LNCAP (cell line): Measurements from ENCODE around the gene PPP2R3C.

Experiments used
- TF ChIP-seq, protein P1 (sequence below): fragments of 450-650 bp; IDR thresholded peaks from 2 replicates; pipeline ENCODE4 v1.5.1; 2017; ENCODE audit warnings: mild to moderate bottlenecking

PPP2R3C gene

DNA sequence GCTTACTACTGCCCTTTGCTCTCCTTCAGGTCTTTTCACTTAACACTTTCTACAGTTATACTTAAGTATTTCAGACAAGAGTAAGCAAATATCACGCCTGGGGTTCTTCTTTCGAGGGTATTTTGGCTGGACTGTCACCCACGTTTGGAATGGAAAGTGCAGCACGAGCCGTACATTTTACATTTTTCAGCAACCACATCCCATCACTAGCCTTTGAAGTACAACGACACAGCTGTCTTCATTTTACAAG lies 76.1 kb downstream of the PPP2R3C start:
- TF ChIP-seq, protein P1, sequence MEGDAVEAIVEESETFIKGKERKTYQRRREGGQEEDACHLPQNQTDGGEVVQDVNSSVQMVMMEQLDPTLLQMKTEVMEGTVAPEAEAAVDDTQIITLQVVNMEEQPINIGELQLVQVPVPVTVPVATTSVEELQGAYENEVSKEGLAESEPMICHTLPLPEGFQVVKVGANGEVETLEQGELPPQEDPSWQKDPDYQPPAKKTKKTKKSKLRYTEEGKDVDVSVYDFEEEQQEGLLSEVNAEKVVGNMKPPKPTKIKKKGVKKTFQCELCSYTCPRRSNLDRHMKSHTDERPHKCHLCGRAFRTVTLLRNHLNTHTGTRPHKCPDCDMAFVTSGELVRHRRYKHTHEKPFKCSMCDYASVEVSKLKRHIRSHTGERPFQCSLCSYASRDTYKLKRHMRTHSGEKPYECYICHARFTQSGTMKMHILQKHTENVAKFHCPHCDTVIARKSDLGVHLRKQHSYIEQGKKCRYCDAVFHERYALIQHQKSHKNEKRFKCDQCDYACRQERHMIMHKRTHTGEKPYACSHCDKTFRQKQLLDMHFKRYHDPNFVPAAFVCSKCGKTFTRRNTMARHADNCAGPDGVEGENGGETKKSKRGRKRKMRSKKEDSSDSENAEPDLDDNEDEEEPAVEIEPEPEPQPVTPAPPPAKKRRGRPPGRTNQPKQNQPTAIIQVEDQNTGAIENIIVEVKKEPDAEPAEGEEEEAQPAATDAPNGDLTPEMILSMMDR = no peak

DNA sequence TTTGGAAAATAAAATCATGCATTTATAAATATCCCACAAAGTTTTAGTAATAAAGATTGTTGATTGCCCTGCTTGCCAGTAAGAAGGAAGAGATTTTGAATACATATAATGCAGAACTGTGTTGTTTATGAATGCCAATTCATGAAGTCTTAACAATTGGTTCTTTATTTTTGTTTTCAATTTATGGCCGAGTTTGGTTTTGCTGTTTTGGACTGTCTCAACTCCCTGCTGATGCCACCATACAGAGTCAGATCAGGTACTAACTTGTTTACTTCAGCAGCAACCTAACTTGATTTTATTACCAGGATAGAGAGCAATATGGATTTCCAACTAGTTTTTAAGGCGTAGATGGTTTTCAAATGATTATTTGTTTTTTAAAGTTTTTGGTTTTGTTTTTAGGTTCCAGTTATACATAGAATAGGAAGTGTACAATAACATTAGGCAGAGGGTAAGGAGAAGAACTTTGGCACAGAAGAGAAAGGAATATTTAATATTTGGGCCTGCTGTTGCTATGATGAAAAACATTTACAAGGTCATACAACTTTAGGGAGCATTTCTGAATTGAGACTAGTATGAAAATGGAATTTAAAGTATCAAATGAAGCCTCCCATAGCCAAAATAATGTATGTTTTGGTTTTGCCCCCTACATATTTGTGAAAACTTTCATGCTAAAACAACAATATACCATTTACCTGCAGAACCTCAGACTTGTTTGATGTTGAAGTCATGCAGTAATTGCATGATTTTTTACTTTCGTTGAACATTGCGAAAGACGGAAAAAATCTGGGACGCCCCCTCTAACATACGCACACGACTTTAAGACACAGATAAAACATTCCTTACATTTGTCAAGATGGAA lies 76.6 kb downstream of the PPP2R3C start:
- TF ChIP-seq, protein P1 = no peak

DNA sequence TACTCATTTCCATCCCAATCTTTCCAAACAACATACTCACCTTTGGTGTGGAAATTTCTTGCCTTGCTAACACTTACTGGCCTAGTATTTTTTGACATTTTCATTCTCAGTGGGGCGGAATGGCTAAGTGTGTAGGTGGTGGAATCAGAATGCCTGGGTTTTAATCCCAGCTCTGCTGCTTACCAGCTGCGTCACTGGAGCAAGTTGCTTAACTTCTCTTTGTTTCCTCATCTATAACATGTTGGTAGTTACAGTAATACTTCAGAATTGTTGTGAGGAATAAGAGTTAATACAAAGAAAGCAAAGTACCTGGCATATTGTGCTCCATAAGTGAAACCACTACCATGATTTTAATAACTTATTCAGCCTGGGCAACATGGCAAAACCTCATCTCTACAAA lies 78.7 kb downstream of the PPP2R3C start:
- TF ChIP-seq, protein P1 = no peak

DNA sequence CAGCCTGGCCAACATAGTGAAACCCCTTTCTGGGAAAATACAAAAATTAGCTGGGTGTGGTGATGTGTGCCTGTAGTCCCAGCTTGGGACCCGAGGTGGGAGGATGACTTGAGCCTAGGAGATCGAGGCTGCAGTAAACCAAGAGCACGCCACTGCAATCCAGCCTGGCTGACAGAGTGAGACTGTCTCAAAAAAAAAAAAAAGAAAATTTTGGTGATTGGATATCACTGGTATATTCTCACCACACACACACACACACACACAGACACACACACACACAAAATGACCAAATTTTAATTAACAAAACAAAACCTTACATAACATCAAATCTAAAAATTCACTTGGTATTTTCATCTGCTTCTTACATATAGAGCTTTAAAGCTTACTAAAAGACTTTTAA lies 79.2 kb downstream of the PPP2R3C start:
- TF ChIP-seq, protein P1 = no peak
